Nephron (organoid): ENCODE results near the gene ALOXE3.

Experiments used
- H3K27ac Mint-ChIP-seq, 3 experiments: 2 replicates each; pipeline ENCODE4 v1.8.0; 2020; ENCODE audit warnings: mixed read lengths in 3 of 3, mild to moderate bottlenecking in 2 of 3, moderate library complexity in 1 of 3
- H3K27me3 Mint-ChIP-seq: 2 replicates; pipeline ENCODE4 v1.8.0; 2021; ENCODE audit warnings: low read depth, mild to moderate bottlenecking, moderate library complexity, mixed read lengths
- H3K36me3 Mint-ChIP-seq: 2 replicates; pipeline ENCODE4 v1.8.0; 2020; ENCODE audit warnings: low read depth, mixed read lengths
- H3K4me1 Mint-ChIP-seq: 2 replicates; pipeline ENCODE4 v1.8.0; 2020; ENCODE audit warnings: mixed read lengths
- H3K4me3 Mint-ChIP-seq, 3 experiments: 2 replicates each; pipeline ENCODE4 v1.8.0; 2020; ENCODE audit warnings: mild to moderate bottlenecking in 3 of 3, mixed read lengths in 3 of 3, moderate library complexity in 2 of 3
- H3K9me3 Mint-ChIP-seq: 2 replicates; pipeline ENCODE4 v1.8.0; 2020; ENCODE audit warnings: mixed read lengths
- TF ChIP-seq, protein P1 (sequence below), 3 experiments: fragments of 200-600 bp; sonication (generic); IDR thresholded peaks; one replicate each; pipeline ENCODE4 v1.5.0; 2021; ENCODE audit warnings: antibody characterized with exemption in 3 of 3; ENCODE audit not compliant: unreplicated experiment in 3 of 3

Gene ALOXE3

DNA sequence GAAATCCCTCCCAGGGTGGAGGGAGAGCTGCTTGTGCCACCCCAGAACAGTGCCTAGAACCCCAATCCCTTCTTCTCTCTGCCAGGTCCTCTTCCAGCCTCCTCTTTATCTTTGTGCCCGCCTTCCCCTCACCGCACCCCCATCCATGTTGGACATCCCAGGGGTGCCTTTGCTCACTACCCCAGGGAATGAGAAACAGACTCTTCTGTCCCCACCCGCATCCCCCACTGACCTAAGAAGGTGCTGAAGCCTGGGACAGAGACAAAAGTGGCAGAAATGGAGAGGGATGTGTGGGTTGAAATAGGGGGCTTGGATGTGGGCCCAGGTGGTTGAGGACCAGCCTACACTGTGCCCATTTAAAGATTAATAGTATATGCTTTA lies 62.5 kb downstream of the ALOXE3 start:
- H3K4me1 Mint-ChIP-seq: no peaks in the 10 kb centered on the region
- peaks cover 55% of the 10 kb centered on the region for H3K27me3 Mint-ChIP-seq
- H3K27ac Mint-ChIP-seq: no peak overlapping the region
- H3K36me3 Mint-ChIP-seq: no peaks in the 10 kb centered on the region
- no peak overlapping the region for H3K4me3 Mint-ChIP-seq
- TF ChIP-seq, protein P1, sequence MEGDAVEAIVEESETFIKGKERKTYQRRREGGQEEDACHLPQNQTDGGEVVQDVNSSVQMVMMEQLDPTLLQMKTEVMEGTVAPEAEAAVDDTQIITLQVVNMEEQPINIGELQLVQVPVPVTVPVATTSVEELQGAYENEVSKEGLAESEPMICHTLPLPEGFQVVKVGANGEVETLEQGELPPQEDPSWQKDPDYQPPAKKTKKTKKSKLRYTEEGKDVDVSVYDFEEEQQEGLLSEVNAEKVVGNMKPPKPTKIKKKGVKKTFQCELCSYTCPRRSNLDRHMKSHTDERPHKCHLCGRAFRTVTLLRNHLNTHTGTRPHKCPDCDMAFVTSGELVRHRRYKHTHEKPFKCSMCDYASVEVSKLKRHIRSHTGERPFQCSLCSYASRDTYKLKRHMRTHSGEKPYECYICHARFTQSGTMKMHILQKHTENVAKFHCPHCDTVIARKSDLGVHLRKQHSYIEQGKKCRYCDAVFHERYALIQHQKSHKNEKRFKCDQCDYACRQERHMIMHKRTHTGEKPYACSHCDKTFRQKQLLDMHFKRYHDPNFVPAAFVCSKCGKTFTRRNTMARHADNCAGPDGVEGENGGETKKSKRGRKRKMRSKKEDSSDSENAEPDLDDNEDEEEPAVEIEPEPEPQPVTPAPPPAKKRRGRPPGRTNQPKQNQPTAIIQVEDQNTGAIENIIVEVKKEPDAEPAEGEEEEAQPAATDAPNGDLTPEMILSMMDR (IDR thresholded peaks at IDR 0.05; ENCODE audit: unreplicated experiment in 3 of 3): no peak
- no peaks in the 10 kb centered on the region for H3K9me3 Mint-ChIP-seq

DNA sequence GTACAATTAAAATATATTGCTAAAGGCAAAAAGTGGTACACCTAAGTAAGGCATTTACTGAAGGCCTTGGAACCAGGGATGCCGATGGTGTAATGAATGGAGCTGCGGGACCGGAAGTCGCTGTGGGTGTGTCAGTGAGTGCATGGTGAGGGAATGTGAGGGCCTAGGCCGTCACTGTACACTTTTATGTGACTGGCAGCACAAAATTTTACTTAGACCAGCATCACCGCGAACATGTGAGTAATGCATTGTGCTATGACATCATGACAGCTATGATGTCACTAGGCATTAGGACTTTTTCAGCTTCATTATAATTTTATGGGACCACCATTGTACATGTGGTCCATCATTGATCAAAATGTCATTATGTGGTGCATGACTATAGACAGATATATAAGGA lies 64.7 kb downstream of the ALOXE3 start:
- H3K27me3 Mint-ChIP-seq: peaks cover 35% of the 10 kb centered on the region

DNA sequence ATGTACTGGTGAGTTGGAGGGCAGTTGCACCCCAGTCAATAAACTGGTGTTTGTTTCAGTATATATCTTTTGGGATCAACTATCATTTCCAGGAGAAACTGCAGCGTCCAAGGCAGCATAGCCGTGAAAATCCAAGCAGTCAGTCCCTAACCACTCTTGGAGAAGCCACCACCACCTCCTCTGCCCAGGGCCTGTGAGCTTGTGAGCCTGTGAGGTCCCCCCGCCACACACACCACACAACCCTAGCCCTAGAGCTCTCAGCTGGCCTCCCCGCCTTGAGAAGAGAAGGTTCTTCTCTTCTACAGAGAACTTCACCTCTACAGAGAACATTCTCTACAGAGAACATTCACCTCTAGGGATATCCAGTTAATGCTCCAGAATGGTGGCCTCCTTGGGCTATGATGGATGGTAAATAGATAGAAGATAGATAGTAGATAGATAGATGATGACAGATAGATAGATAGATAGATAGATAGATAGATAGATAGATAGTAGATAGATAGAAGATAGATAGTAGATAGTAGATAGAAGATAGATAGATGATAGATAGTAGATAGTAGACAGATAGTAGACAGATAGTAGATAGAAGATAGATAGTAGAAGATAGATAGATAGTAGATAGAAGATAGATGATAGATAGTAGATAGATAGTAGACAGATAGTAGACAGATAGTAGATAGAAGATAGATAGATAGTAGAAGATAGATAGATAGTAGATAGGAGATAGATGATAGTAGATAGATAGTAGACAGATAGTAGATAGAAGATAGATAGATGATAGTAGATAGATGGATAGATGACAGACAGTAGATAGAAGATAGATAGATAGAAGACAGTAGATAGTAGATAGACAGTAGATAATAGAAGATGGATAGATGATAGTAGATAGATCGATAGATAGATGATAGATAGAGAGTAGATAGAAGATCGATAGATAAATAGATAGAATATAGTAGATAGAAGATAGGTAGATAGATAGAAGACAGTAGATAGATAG lies 65.8 kb downstream of the ALOXE3 start:
- Mint-ChIP-seq H3K36me3 (no peaks in the 10 kb centered on the region), H3K27ac (no peak overlapping the region), H3K4me1 (no peaks in the 10 kb centered on the region), H3K9me3 (no peaks in the 10 kb centered on the region), H3K27me3 (peaks cover 24% of the 10 kb centered on the region), H3K4me3 (no peak overlapping the region)
- TF ChIP-seq, protein P1 (IDR thresholded peaks at IDR 0.05; ENCODE audit: unreplicated experiment in 3 of 3): no peak

More for the DNA sequence above, 64.7 kb downstream of the ALOXE3 start:
- H3K36me3 Mint-ChIP-seq: no peaks in the 10 kb centered on the region
- H3K4me3 Mint-ChIP-seq: no peak overlapping the region
- no peaks in the 10 kb centered on the region for H3K9me3 Mint-ChIP-seq
- TF ChIP-seq, protein P1 (IDR thresholded peaks at IDR 0.05; ENCODE audit: unreplicated experiment in 3 of 3): no peak
- no peak overlapping the region for H3K27ac Mint-ChIP-seq
- H3K4me1 Mint-ChIP-seq: no peaks in the 10 kb centered on the region

DNA sequence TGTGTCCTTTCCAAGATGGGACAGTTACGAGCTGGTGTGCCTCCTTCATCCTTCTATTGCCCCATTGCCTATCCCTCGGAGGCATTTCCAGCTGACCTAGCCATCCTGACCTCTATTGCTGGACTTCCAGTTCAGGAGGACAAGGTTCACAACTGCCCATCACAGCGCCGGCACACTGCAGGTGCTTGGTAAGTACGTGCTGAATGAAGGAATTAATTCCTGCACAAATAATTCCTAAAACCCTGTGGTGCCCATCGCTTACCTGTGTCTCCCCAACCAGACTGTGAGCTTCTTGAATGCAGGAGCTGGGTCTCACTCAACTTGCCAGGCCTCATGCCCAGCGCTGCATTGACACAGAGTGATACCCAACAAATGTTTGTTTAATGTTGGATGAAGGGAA lies 66.5 kb downstream of the ALOXE3 start:
- no peak overlapping the region for H3K4me3 Mint-ChIP-seq
- no peaks in the 10 kb centered on the region for H3K4me1 Mint-ChIP-seq
- TF ChIP-seq, protein P1 (IDR thresholded peaks at IDR 0.05; ENCODE audit: unreplicated experiment in 3 of 3): no peak
- no peaks in the 10 kb centered on the region for H3K36me3 Mint-ChIP-seq
- peaks cover 23% of the 10 kb centered on the region for H3K27me3 Mint-ChIP-seq
- H3K9me3 Mint-ChIP-seq: no peaks in the 10 kb centered on the region
- no peak overlapping the region for H3K27ac Mint-ChIP-seq

DNA sequence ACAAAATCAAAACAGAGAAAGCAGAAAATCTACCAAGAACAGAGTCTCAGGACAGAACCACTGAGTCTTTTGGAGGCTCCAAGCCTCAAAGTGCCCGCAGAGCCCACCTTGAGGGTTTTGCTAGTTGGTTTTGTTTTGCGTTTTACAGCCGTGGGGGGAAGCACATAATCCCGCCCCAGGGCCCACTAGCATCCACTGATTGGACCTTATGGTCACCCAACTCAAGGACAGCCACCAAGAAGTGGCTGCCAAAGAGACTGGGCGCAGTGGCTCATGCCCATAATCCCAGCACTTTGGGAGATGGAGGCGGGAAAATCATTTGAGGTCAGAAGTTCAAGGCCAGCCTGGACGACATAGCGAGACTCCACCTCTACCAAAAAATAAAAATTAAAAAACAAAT lies 69.6 kb downstream of the ALOXE3 start:
- Mint-ChIP-seq H3K4me3 (no peak overlapping the region), H3K36me3 (no peaks in the 10 kb centered on the region), H3K9me3 (no peaks in the 10 kb centered on the region), H3K27me3 (peaks cover 22% of the 10 kb centered on the region), H3K4me1 (no peaks in the 10 kb centered on the region), H3K27ac (no peak overlapping the region)
- TF ChIP-seq, protein P1 (IDR thresholded peaks at IDR 0.05; ENCODE audit: unreplicated experiment in 3 of 3): no peak

DNA sequence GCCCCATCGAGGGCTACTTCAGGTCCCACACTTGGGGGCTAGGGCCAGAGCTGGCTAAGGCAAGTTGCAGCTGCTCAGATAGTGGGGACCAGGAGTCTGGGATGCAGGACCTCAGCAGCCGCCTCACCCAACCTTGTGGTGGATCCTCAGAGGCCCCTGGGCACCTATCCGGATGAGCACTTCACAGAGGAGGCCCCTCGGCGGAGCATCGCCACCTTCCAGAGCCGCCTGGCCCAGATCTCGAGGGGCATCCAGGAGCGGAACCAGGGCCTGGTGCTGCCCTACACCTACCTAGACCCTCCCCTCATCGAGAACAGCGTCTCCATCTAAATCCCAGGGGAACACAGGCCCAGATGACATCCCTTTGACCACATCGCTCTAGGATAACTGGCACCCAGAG lies 70.1 kb downstream of the ALOXE3 start:
- Mint-ChIP-seq H3K4me3 (no peak overlapping the region), H3K27ac (no peak overlapping the region), H3K9me3 (no peaks in the 10 kb centered on the region), H3K27me3 (peaks cover 22% of the 10 kb centered on the region), H3K36me3 (no peaks in the 10 kb centered on the region), H3K4me1 (no peaks in the 10 kb centered on the region)
- TF ChIP-seq, protein P1 (IDR thresholded peaks at IDR 0.05; ENCODE audit: unreplicated experiment in 3 of 3): no peak
